Breast epithelium (tissue), 3 donors: Measurements from ENCODE around the gene CAPN11.

Experiments used
- POLR2AphosphoS5 ChIP-seq, 3 donors: sonication (generic); formaldehyde crosslinking; IDR thresholded peaks; one replicate each; pipeline ENCODE4 v1.6.1; 2017; ENCODE audit warnings: antibody characterized with exemption in 3 of 3
- TF ChIP-seq, protein P1 (sequence below), 3 donors: fragments of 450-650 bp; IDR thresholded peaks; one replicate each; pipeline ENCODE4 v1.5.1; 2016 to 2017; ENCODE audit warnings: antibody characterized with exemption in 3 of 3, mild to moderate bottlenecking in 3 of 3, moderate library complexity in 3 of 3

- TF ChIP-seq, protein P1, sequence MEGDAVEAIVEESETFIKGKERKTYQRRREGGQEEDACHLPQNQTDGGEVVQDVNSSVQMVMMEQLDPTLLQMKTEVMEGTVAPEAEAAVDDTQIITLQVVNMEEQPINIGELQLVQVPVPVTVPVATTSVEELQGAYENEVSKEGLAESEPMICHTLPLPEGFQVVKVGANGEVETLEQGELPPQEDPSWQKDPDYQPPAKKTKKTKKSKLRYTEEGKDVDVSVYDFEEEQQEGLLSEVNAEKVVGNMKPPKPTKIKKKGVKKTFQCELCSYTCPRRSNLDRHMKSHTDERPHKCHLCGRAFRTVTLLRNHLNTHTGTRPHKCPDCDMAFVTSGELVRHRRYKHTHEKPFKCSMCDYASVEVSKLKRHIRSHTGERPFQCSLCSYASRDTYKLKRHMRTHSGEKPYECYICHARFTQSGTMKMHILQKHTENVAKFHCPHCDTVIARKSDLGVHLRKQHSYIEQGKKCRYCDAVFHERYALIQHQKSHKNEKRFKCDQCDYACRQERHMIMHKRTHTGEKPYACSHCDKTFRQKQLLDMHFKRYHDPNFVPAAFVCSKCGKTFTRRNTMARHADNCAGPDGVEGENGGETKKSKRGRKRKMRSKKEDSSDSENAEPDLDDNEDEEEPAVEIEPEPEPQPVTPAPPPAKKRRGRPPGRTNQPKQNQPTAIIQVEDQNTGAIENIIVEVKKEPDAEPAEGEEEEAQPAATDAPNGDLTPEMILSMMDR (IDR thresholded peaks at IDR 0.05): no peak
- no peak for TF ChIP-seq POLR2AphosphoS5 (IDR thresholded peaks at IDR 0.05)
Observed at GRCh38 chr6:44188819-44189218, 30.2 kb downstream of the CAPN11 start.
